PC-3 (cell line): ENCODE results near the gene LRRFIP2. TPM values are rescaled to one million over a fixed set of nuclear protein-coding genes. Genes with fewer than 3 reads are reported as not detected.

ENCODE experiments used
- ATAC-seq: fragments of 200-7000 bp; cut with Tn5 transposase; 2 replicates; pipeline ENCODE4 v1.9.1; 2020; ENCODE audit warnings: mild to moderate bottlenecking, moderate library complexity
- BruUV-seq: library from RNA; stranded (reverse); fragments of 400-500 nt; replicated peaks from 2 replicates; lab custom pipeline; 2021; lab: Mats Ljungman, UMichigan
- CTCF ChIA-PET: fragments of 300-600 bp; sonication (Branson Sonifier 250); formaldehyde crosslinking; loops from one replicate; lab custom pipeline; 2022; ENCODE audit warnings: antibody characterized with exemption; lab: Charles Lee
- POLR2A ChIA-PET: fragments of 300-600 bp; sonication (Branson Sonifier 250); formaldehyde crosslinking; loops from one replicate; lab custom pipeline; 2022; ENCODE audit warnings: antibody characterized with exemption; ENCODE audit not compliant: unreplicated experiment; lab: Charles Lee
- DNase-seq: peaks from one replicate; pipeline ENCODE4 v3.0.0-alpha.2; 2015
- H2AFZ ChIP-seq: fragments of 300-600 bp; sonication (generic); 2 replicates; pipeline ENCODE4 v1.6.0; 2016; ENCODE audit warnings: antibody characterized with exemption, low read length
- H3F3A ChIP-seq: fragments of 300-600 bp; sonication (generic); one replicate; pipeline ENCODE4 v1.6.0; 2017; ENCODE audit warnings: antibody characterized with exemption, low read length, control low read depth, mild to moderate bottlenecking; ENCODE audit not compliant: unreplicated experiment
- H3K27ac ChIP-seq: fragments of 300-600 bp; sonication (generic); 2 replicates; pipeline ENCODE4 v1.5.1; 2016; ENCODE audit warnings: mild to moderate bottlenecking, low read length
- H3K27me3 ChIP-seq: fragments of 300-600 bp; sonication (generic); 2 replicates; pipeline ENCODE4 v1.6.1; 2016; ENCODE audit warnings: low read length, mixed read lengths
- H3K36me3 ChIP-seq: fragments of 300-600 bp; sonication (generic); 2 replicates; pipeline ENCODE4 v1.6.1; 2016; ENCODE audit warnings: low read depth, mixed run types, low read length, mixed read lengths
- H3K4me1 ChIP-seq: fragments of 300-600 bp; sonication (generic); 2 replicates; pipeline ENCODE4 v1.5.1; 2016; ENCODE audit warnings: low read length; ENCODE audit not compliant: insufficient read depth
- H3K4me2 ChIP-seq: fragments of 300-600 bp; sonication (generic); 2 replicates; pipeline ENCODE4 v1.6.0; 2016; ENCODE audit warnings: low read length
- H3K4me3 ChIP-seq: fragments of 300-600 bp; sonication (generic); 2 replicates; pipeline ENCODE4 v1.5.1; 2016; ENCODE audit warnings: mild to moderate bottlenecking, low read length, mixed read lengths
- H3K79me2 ChIP-seq: fragments of 300-600 bp; sonication (generic); 2 replicates; pipeline ENCODE4 v1.6.1; 2017; ENCODE audit warnings: low read length, mixed read lengths
- H3K9ac ChIP-seq: fragments of 300-600 bp; sonication (generic); 2 replicates; pipeline ENCODE4 v1.6.0; 2016; ENCODE audit warnings: mild to moderate bottlenecking, low read length
- H3K9me2 ChIP-seq: fragments of 300-600 bp; sonication (generic); replicated peaks from 2 replicates; pipeline ENCODE4 v1.6.1; 2016; ENCODE audit warnings: mixed run types, low read length, mixed read lengths
- H3K9me3 ChIP-seq: fragments of 300-600 bp; sonication (generic); 2 replicates; pipeline ENCODE4 v1.6.1; 2016; ENCODE audit warnings: low read length, mixed read lengths
- H4K20me1 ChIP-seq: fragments of 300-600 bp; sonication (generic); 2 replicates; pipeline ENCODE4 v1.6.1; 2016; ENCODE audit warnings: low read length, mixed read lengths
- EZH2 ChIP-seq: fragments of 300-600 bp; sonication (generic); IDR thresholded peaks from one replicate; pipeline ENCODE4 v1.6.1; 2017; ENCODE audit warnings: antibody characterized with exemption, mild to moderate bottlenecking, low read length; ENCODE audit not compliant: unreplicated experiment
- EZH2phosphoT487 ChIP-seq: fragments of 300-600 bp; sonication (generic); IDR thresholded peaks from 2 replicates; pipeline ENCODE4 v1.6.1; 2018; ENCODE audit warnings: mild to moderate bottlenecking, antibody characterized with exemption, low read length, borderline replicate concordance
- intact Hi-C: fragments of 100-400 bp; cut with micrococcal nuclease; formaldehyde crosslinking; loops from 2 replicates; pipeline ENCODE4 v1.9.0; 2023
- total RNA-seq: library from RNA; depleted of rRNA; stranded (reverse); fragments of >200 nt; gene quantifications from 2 replicates; pipeline ENCODE4 v1.2.3, GENCODE V29; 2014
- TF ChIP-seq, protein P1 (sequence below): fragments of 300-600 bp; sonication (generic); conservative IDR thresholded peaks from 2 replicates; pipeline ENCODE4 v1.5.1; 2017; ENCODE audit warnings: antibody characterized with exemption, low read depth, mild to moderate bottlenecking, low read length

LRRFIP2 gene
- total RNA-seq, 1 experiment from 2014 or later = 54.7 TPM

- Histone ChIP-seq H3K9me3 (no peaks in the 10 kb centered on the region), H3K9me2 (no peaks in the 10 kb centered on the region), H3K4me3 (no peak overlapping the region), H3K27me3 (no peaks in the 10 kb centered on the region), H3K4me2 (no peak overlapping the region), H2AFZ (no peak overlapping the region), H3K27ac (no peak overlapping the region), H3K4me1 (peaks cover 30% of the 10 kb centered on the region), H3F3A (peaks cover 3% of the 10 kb centered on the region), H3K9ac (no peak overlapping the region), H3K36me3 (no peaks in the 10 kb centered on the region), H4K20me1 (no peaks in the 10 kb centered on the region), H3K79me2 (no peaks in the 10 kb centered on the region)
- no TSS peak for BruUV-seq
- intact Hi-C loops = no loop called here
- ChIA-PET CTCF (no interaction called here), POLR2A (no interaction called here)
- DNase-seq (no peak), ATAC-seq (no peak)
- TF ChIP-seq EZH2phosphoT487 (no peak), EZH2 (no peak)
- TF ChIP-seq, protein P1, sequence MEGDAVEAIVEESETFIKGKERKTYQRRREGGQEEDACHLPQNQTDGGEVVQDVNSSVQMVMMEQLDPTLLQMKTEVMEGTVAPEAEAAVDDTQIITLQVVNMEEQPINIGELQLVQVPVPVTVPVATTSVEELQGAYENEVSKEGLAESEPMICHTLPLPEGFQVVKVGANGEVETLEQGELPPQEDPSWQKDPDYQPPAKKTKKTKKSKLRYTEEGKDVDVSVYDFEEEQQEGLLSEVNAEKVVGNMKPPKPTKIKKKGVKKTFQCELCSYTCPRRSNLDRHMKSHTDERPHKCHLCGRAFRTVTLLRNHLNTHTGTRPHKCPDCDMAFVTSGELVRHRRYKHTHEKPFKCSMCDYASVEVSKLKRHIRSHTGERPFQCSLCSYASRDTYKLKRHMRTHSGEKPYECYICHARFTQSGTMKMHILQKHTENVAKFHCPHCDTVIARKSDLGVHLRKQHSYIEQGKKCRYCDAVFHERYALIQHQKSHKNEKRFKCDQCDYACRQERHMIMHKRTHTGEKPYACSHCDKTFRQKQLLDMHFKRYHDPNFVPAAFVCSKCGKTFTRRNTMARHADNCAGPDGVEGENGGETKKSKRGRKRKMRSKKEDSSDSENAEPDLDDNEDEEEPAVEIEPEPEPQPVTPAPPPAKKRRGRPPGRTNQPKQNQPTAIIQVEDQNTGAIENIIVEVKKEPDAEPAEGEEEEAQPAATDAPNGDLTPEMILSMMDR = no peak
Observed at GRCh38 chr3:37219266-37219665, 44.9 kb upstream of the LRRFIP2 start.

GRCh38 chr3:37218206-37218605 is 43.8 kb upstream of the LRRFIP2 start:
- ChIA-PET CTCF (no interaction called here), POLR2A (no interaction called here)
- TF ChIP-seq EZH2phosphoT487 (no peak), EZH2 (no peak)
- TF ChIP-seq, protein P1 = no peak
- ATAC-seq = no peak
- no peak overlapping the region for H3K4me2 ChIP-seq
- H3K9ac ChIP-seq = no peak overlapping the region
- H3K9me3 ChIP-seq = no peaks in the 10 kb centered on the region
- intact Hi-C loops = no loop called here
- no peak overlapping the region for H3K4me3 ChIP-seq
- H3K79me2 ChIP-seq = no peaks in the 10 kb centered on the region
- DNase-seq = no peak
- H3K4me1 ChIP-seq = peaks cover 25% of the 10 kb centered on the region
- no peaks in the 10 kb centered on the region for H4K20me1 ChIP-seq
- no peaks in the 10 kb centered on the region for H3K9me2 ChIP-seq
- H3F3A ChIP-seq = peaks cover 3% of the 10 kb centered on the region
- no peak overlapping the region for H3K27ac ChIP-seq
- H3K36me3 ChIP-seq = no peaks in the 10 kb centered on the region
- no peaks in the 10 kb centered on the region for H3K27me3 ChIP-seq
- no peak overlapping the region for H2AFZ ChIP-seq
- BruUV-seq = no TSS peak

GRCh38 chr3:37217098-37217849 is 42.9 kb upstream of the LRRFIP2 start:
- H3K9ac ChIP-seq = no peak overlapping the region
- no peaks in the 10 kb centered on the region for H4K20me1 ChIP-seq
- CTCF ChIA-PET = no interaction called here
- H3K79me2 ChIP-seq = no peaks in the 10 kb centered on the region
- no peaks in the 10 kb centered on the region for H3K9me3 ChIP-seq
- no peak for ATAC-seq
- no peak for DNase-seq
- H3K27me3 ChIP-seq = no peaks in the 10 kb centered on the region
- H3K4me2 ChIP-seq = no peak overlapping the region
- peaks cover 3% of the 10 kb centered on the region for H3F3A ChIP-seq
- intact Hi-C loops = no loop called here
- no peak overlapping the region for H3K4me3 ChIP-seq
- no peaks in the 10 kb centered on the region for H3K36me3 ChIP-seq
- no peaks in the 10 kb centered on the region for H3K9me2 ChIP-seq
- H3K27ac ChIP-seq = no peak overlapping the region
- no peak overlapping the region for H2AFZ ChIP-seq
- peaks cover 19% of the 10 kb centered on the region for H3K4me1 ChIP-seq
- BruUV-seq = no TSS peak
- POLR2A ChIA-PET = no interaction called here
- TF ChIP-seq EZH2 (no peak), EZH2phosphoT487 (no peak)
- TF ChIP-seq, protein P1 = no peak
